Trophoblast cell (in vitro differentiated cells and primary cell): ENCODE measurements around the gene NIPBL.
"Not testable (repeated sequence)": the region's sequence is repeated elsewhere in the genome, so short reads cannot be mapped to it uniquely, and the experiment has no call there.

Source experiments
- DNase-seq, 2 donors: peaks; one replicate each; pipeline ENCODE4 v3.0.0-alpha.2; 2016
- H2AFZ ChIP-seq: 2 replicates; pipeline ENCODE4 v1.6.1; 2013; ENCODE audit warnings: low read length, moderate library complexity, mild to moderate bottlenecking; ENCODE audit not compliant: insufficient read depth, poor library complexity
- H2AK5ac ChIP-seq: 2 replicates; pipeline ENCODE4 v1.6.1; 2013; ENCODE audit warnings: mild to moderate bottlenecking, low read length
- H2BK120ac ChIP-seq: 2 replicates; pipeline ENCODE4 v1.6.1; 2013; ENCODE audit warnings: low read length, mild to moderate bottlenecking, moderate library complexity; ENCODE audit not compliant: insufficient read depth, poor library complexity
- H2BK12ac ChIP-seq: 2 replicates; pipeline ENCODE4 v1.6.1; 2013; ENCODE audit warnings: mild to moderate bottlenecking, low read length, moderate library complexity
- H2BK5ac ChIP-seq: 2 replicates; pipeline ENCODE4 v1.6.1; 2013; ENCODE audit warnings: low read length, low read depth, moderate library complexity, mild to moderate bottlenecking; ENCODE audit not compliant: poor library complexity
- H3K14ac ChIP-seq: 2 replicates; pipeline ENCODE4 v1.6.1; 2013; ENCODE audit warnings: mild to moderate bottlenecking, low read length
- H3K18ac ChIP-seq: 2 replicates; pipeline ENCODE4 v1.6.1; 2013; ENCODE audit warnings: mild to moderate bottlenecking, low read length
- H3K23ac ChIP-seq: 2 replicates; pipeline ENCODE4 v1.6.1; 2013; ENCODE audit warnings: low read length
- H3K27ac ChIP-seq: 2 replicates; pipeline ENCODE4 v1.5.1; 2013; ENCODE audit warnings: low read depth, mild to moderate bottlenecking, inconsistent platforms, low read length, moderate library complexity
- H3K27me3 ChIP-seq: 2 replicates; pipeline ENCODE4 v1.6.1; 2013; ENCODE audit warnings: inconsistent platforms, mild to moderate bottlenecking, low read length, moderate library complexity; ENCODE audit not compliant: insufficient read depth
- H3K36me3 ChIP-seq, 2 experiments: 1 replicate in 1 of 2; 2 replicates in 1 of 2; pipeline ENCODE4 v1.6.1; 2013; ENCODE audit warnings: low read length in 2 of 2, mild to moderate bottlenecking in 2 of 2, moderate library complexity in 1 of 2; ENCODE audit not compliant: insufficient read depth in 2 of 2, control insufficient read depth in 1 of 2
- H3K4ac ChIP-seq: 2 replicates; pipeline ENCODE4 v1.6.1; 2013; ENCODE audit warnings: low read depth, mild to moderate bottlenecking, low read length, moderate library complexity
- H3K4me1 ChIP-seq, 2 experiments: 1 replicate in 1 of 2; 2 replicates in 1 of 2; pipeline ENCODE4 v1.6.1; 2013; ENCODE audit warnings: low read length in 2 of 2, mild to moderate bottlenecking in 2 of 2, moderate library complexity in 1 of 2; ENCODE audit not compliant: insufficient read depth in 2 of 2, control insufficient read depth in 1 of 2
- H3K4me2 ChIP-seq: 2 replicates; pipeline ENCODE4 v1.6.1; 2013; ENCODE audit warnings: inconsistent platforms, mild to moderate bottlenecking, low read length, moderate library complexity
- H3K4me3 ChIP-seq: 2 replicates; pipeline ENCODE4 v1.5.1; 2013; ENCODE audit warnings: mild to moderate bottlenecking, low read depth, low read length, inconsistent platforms
- H3K79me1 ChIP-seq: one replicate; pipeline ENCODE4 v1.6.1; 2013; ENCODE audit warnings: low read length
- H3K79me2 ChIP-seq: 2 replicates; pipeline ENCODE4 v1.6.1; 2013; ENCODE audit warnings: low read length, mild to moderate bottlenecking; ENCODE audit not compliant: control insufficient read depth, insufficient read depth, poor library complexity
- H3K9ac ChIP-seq: 2 replicates; pipeline ENCODE4 v1.6.1; 2013; ENCODE audit warnings: mild to moderate bottlenecking, low read length
- H3K9me3 ChIP-seq: 2 replicates; pipeline ENCODE4 v1.6.1; 2013; ENCODE audit warnings: low read depth, mild to moderate bottlenecking, control low read depth, inconsistent platforms, low read length; ENCODE audit not compliant: insufficient read depth
- H4K12ac ChIP-seq: 2 replicates; pipeline ENCODE4 v1.6.1; 2013; ENCODE audit warnings: low read depth, mild to moderate bottlenecking, low read length, moderate library complexity
- H4K8ac ChIP-seq: 2 replicates; pipeline ENCODE4 v1.6.1; 2013; ENCODE audit warnings: low read depth, mild to moderate bottlenecking, low read length, moderate library complexity
- H4K91ac ChIP-seq: one replicate; pipeline ENCODE4 v1.6.1; 2013; ENCODE audit warnings: low read depth, mild to moderate bottlenecking, low read length, moderate library complexity
- WGBS: extraction: QIAGEN DNeasy Blood & Tissue Kit; methylation state at CpG from one replicate; pipeline ENCODE4 v1.1.7; 2013; ENCODE audit warnings: missing lambda C conversion rate; ENCODE audit not compliant: insufficient read length, insufficient coverage; ENCODE audit errors: extremely low coverage; 5-methylcytosine and 5-hydroxymethylcytosine counted together

Gene NIPBL

DNA sequence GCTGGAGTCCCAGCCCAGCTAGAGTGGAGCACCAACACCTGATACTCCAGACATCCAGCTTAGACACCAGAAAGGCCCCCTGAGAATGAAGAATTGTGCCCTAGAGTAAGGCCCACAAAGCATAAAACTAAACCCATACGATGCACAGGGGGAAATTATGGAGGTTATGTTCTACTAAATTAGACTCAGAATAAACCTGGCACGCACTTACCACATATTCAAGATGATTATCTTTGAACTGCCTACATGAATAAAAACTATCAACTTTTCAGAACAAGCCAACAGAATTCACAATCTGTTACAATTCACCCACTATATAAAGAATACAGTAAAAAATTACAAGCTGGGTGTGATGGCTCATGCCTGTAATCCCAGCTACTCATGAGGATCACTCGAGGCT is 204.1 kb downstream of the NIPBL start:
- Histone ChIP-seq H2BK120ac (no peak overlapping the region), H3K27me3 (no peaks in the 10 kb centered on the region), H3K18ac (no peak overlapping the region), H3K9me3 (no peaks in the 10 kb centered on the region), H3K4me1 (peaks cover 4 to 6% of the 10 kb centered on the region in 2 experiments), H3K14ac (no peak overlapping the region), H3K4me3 (no peak overlapping the region), H3K4me2 (no peak overlapping the region), H4K12ac (no peak overlapping the region), H3K9ac (no peak overlapping the region), H3K27ac (no peak overlapping the region), H4K8ac (no peak overlapping the region), H3K79me2 (no peaks in the 10 kb centered on the region), H2AK5ac (no peak overlapping the region), H3K4ac (no peak overlapping the region), H2AFZ (no peak overlapping the region), H3K79me1 (no peaks in the 10 kb centered on the region), H3K23ac (no peak overlapping the region), H2BK12ac (no peak overlapping the region), H3K36me3 (peaks cover 0 to 2% of the 10 kb centered on the region in 2 experiments), H2BK5ac (no peak overlapping the region), H4K91ac (no peak overlapping the region)
- WGBS: no CpG with 5 or more reads among the region's 3 CpGs
- no peak for DNase-seq

DNA sequence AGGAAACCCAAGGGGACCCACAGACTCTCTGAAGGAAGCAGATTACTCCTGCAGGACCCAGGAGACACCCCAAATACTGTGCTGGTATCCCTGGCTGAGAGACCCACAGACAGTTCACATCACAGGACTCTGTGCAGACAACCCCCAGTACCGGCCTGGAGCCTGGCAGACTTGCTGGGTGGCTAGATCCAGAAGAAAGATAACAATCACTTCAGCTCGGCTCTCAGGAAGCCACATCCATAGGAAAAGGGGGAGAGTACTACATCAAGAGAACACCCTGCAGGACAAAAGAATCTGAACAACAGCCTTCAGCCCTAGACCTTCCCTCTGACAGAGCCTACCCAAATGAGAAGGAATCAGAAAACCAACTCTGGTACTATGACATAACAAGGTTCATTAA is 206.4 kb downstream of the NIPBL start:
- not testable (repeated sequence) for H2BK5ac ChIP-seq, H2AFZ ChIP-seq
- WGBS: no CpG with 5 or more reads among the region's 2 CpGs

DNA sequence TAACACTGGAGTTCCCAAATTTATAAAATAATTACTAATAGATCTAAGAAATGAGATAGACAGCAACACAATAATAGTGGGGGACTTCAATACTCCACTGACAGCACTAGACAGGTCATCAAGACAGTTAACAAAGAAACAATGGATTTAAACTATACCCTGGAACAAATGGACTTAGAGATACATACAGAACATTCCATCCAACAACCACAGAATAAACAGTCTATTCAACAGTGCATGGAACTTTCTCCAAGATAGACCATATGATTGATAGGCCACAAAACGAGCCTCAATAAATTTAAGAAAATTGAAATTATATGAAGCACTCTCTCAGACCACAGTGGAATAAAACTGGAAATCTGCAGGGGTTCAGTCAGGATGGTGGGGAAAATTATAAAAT is 209.5 kb downstream of the NIPBL start:
- H2BK12ac ChIP-seq, H3K79me1 ChIP-seq, H3K18ac ChIP-seq, H3K14ac ChIP-seq, H2AK5ac ChIP-seq, H3K79me2 ChIP-seq, H4K91ac ChIP-seq, H2AFZ ChIP-seq, H3K4me1 ChIP-seq, DNase-seq, H3K4me3 ChIP-seq, H3K9ac ChIP-seq, H3K23ac ChIP-seq, H3K4ac ChIP-seq, H3K27ac ChIP-seq, H4K12ac ChIP-seq, H2BK120ac ChIP-seq, H4K8ac ChIP-seq, H3K36me3 ChIP-seq, H2BK5ac ChIP-seq, H3K27me3 ChIP-seq, H3K4me2 ChIP-seq, H3K9me3 ChIP-seq: not testable (repeated sequence)
- no CpG with 5 or more reads among the region's 1 CpG for WGBS

More for the DNA sequence above, 206.4 kb downstream of the NIPBL start:
- H3K4me1 ChIP-seq, H3K79me1 ChIP-seq, H4K91ac ChIP-seq, H3K23ac ChIP-seq, H3K14ac ChIP-seq, H3K4me2 ChIP-seq, H3K4me3 ChIP-seq, H3K18ac ChIP-seq, H2AK5ac ChIP-seq, H3K36me3 ChIP-seq, H2BK12ac ChIP-seq, H2BK120ac ChIP-seq, H3K27ac ChIP-seq, H3K9ac ChIP-seq, H3K79me2 ChIP-seq, H3K9me3 ChIP-seq, H3K4ac ChIP-seq, H4K8ac ChIP-seq, H3K27me3 ChIP-seq, H4K12ac ChIP-seq, DNase-seq: not testable (repeated sequence)

DNA sequence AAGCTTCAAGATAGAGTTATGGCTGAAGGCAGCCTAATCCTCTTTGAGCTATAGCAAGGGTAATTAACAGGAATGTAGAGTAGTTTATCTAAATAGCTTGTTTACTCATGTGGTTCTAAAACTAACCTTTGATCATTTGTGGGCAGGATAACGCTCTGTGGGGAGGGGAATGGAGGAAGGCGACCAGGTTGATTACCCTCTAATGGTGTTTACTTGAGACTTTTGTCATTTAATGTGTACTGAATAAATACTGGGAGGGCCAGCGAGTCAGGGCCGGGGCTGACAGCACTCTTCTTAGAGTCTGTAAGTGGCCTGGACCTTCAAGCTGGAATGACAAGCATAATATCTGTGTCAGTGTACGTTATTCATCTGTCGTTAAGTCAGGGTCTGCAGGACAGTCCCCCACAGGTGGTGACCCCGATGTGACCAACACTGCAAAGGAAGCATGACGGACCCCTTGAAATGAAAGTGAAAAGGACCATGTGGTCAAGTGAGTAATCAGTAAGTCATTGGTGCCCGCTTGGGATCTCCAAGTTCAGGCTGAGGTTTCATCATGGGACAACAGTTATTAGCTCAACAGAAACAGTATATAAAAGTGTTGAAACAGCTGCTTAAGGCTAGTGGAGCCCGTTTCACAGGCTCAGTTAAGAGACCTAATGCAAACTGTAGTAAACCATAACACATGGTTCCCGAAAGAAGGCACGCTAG is 210.1 kb downstream of the NIPBL start:
- H3K14ac ChIP-seq: no peak overlapping the region
- no peak overlapping the region for H2AK5ac ChIP-seq
- H2AFZ ChIP-seq: no peak overlapping the region
- H2BK120ac ChIP-seq: no peak overlapping the region
- H3K18ac ChIP-seq: no peak overlapping the region
- H3K9ac ChIP-seq: no peak overlapping the region
- no peak overlapping the region for H4K12ac ChIP-seq
- no peak overlapping the region for H2BK5ac ChIP-seq
- WGBS: no CpG with 5 or more reads among the region's 12 CpGs
- H3K27me3 ChIP-seq: no peaks in the 10 kb centered on the region
- H3K4me1 ChIP-seq: peaks cover 4 to 6% of the 10 kb centered on the region in 2 experiments
- no peaks in the 10 kb centered on the region for H3K79me1 ChIP-seq
- H3K36me3 ChIP-seq: no peaks in the 10 kb centered on the region
- no peak overlapping the region for H2BK12ac ChIP-seq
- H3K4me3 ChIP-seq: no peak overlapping the region
- no peak overlapping the region for H3K23ac ChIP-seq
- no peak overlapping the region for H3K4me2 ChIP-seq
- H4K8ac ChIP-seq: no peak overlapping the region
- H3K4ac ChIP-seq: no peak overlapping the region
- H3K27ac ChIP-seq: no peak overlapping the region
- H3K79me2 ChIP-seq: no peaks in the 10 kb centered on the region
- H4K91ac ChIP-seq: no peak overlapping the region
- H3K9me3 ChIP-seq: peaks cover under 1% of the 10 kb centered on the region
- no peak for DNase-seq
